Keratinocyte (primary cell): ENCODE measurements around the gene CCDC85B. TPM values are rescaled to one million over a fixed set of nuclear protein-coding genes. Genes with fewer than 3 reads are reported as not detected.

Experiments used
- DNase-seq: peaks from one replicate; pipeline ENCODE4 v3.0.0-alpha.2; 2011; ENCODE audit warnings: low read depth, missing footprints, low spot score
- FAIRE-seq: peaks from 2 replicates; lab custom pipeline; 2011; peaks lifted over from hg19 to GRCh38; lab: Jason Lieb, UNC
- H2AFZ ChIP-seq: 2 replicates; pipeline ENCODE4 v1.6.0; 2012; ENCODE audit warnings: low read length, control low read depth, inconsistent platforms; ENCODE audit not compliant: control insufficient read depth
- H3K27ac ChIP-seq: 2 replicates; pipeline ENCODE4 v1.5.1; 2011; ENCODE audit warnings: low read length; ENCODE audit not compliant: control insufficient read depth, insufficient read depth
- H3K27me3 ChIP-seq: 3 replicates; pipeline ENCODE4 v1.6.0; 2011; ENCODE audit warnings: low read length; ENCODE audit not compliant: control insufficient read depth, insufficient read depth; ENCODE audit errors: extremely low read depth
- H3K36me3 ChIP-seq, 2 experiments: 2 replicates in 1 of 2; 3 replicates in 1 of 2; pipeline ENCODE4 v1.5.1; 2011; ENCODE audit warnings: low read length in 2 of 2, mild to moderate bottlenecking in 1 of 2; ENCODE audit not compliant: control insufficient read depth in 2 of 2, insufficient read depth in 2 of 2; ENCODE audit errors: extremely low read depth in 1 of 2
- H3K4me1 ChIP-seq: 3 replicates; pipeline ENCODE4 v1.5.1; 2011; ENCODE audit warnings: low read length; ENCODE audit not compliant: control insufficient read depth, insufficient read depth; ENCODE audit errors: extremely low read depth
- H3K4me2 ChIP-seq: 3 replicates; pipeline ENCODE4 v1.6.0; 2011; ENCODE audit warnings: low read depth, low read length; ENCODE audit not compliant: control insufficient read depth, insufficient read depth; ENCODE audit errors: extremely low read depth
- H3K4me3 ChIP-seq, 3 experiments: fragments of 200-600 bp in 1 of 3; sonication (generic) in 1 of 3; 2 replicates in 2 of 3; 3 replicates in 1 of 3; pipeline ENCODE4 v1.5.1; 2011 to 2016; ENCODE audit warnings: low read length in 3 of 3, mild to moderate bottlenecking in 3 of 3, control low read depth in 2 of 3, inconsistent platforms in 1 of 3, low read depth in 1 of 3, mixed read lengths in 1 of 3, mixed run types in 1 of 3, moderate library complexity in 1 of 3; ENCODE audit not compliant: control insufficient read depth in 2 of 3, insufficient read depth in 2 of 3; ENCODE audit errors: extremely low read depth in 1 of 3
- H3K79me2 ChIP-seq: 2 replicates; pipeline ENCODE4 v1.6.0; 2012; ENCODE audit warnings: low read length; ENCODE audit not compliant: control insufficient read depth, insufficient read depth
- H3K9ac ChIP-seq: 3 replicates; pipeline ENCODE4 v1.6.0; 2011; ENCODE audit warnings: low read length; ENCODE audit not compliant: control insufficient read depth, insufficient read depth; ENCODE audit errors: extremely low read depth
- H3K9me1 ChIP-seq: 3 replicates; pipeline ENCODE4 v1.6.0; 2011; ENCODE audit warnings: low read length; ENCODE audit not compliant: control insufficient read depth, insufficient read depth; ENCODE audit errors: extremely low read depth
- H3K9me3 ChIP-seq: 2 replicates; pipeline ENCODE4 v1.5.1; 2012; ENCODE audit warnings: low read depth, low read length; ENCODE audit not compliant: control insufficient read depth
- H4K20me1 ChIP-seq: 3 replicates; pipeline ENCODE4 v1.6.0; 2011; ENCODE audit warnings: low read length; ENCODE audit not compliant: control insufficient read depth, insufficient read depth; ENCODE audit errors: extremely low read depth
- CTCF ChIP-seq, 3 experiments: IDR thresholded peaks in 1 of 3; conservative IDR thresholded peaks in 1 of 3; optimal IDR thresholded peaks in 1 of 3; 2 replicates in 2 of 3; 3 replicates in 1 of 3; pipeline versions ENCODE3 to v1.5.1; 2011; ENCODE audit warnings: low read length in 3 of 3, mild to moderate bottlenecking in 3 of 3, moderate library complexity in 2 of 3, control low read depth in 1 of 3, inconsistent platforms in 1 of 3; ENCODE audit not compliant: insufficient read depth in 2 of 3; ENCODE audit errors: extremely low read depth in 1 of 3
- EZH2 ChIP-seq: IDR thresholded peaks from one replicate; pipeline ENCODE4 v1.6.1; 2012; ENCODE audit warnings: inconsistent platforms, mild to moderate bottlenecking, low read length, moderate library complexity
- dilution Hi-C: fragments of 300-500 bp; cut with MboI; formaldehyde crosslinking; loops from one replicate; pipeline ENCODE4 v1.7.0; 2020; ENCODE audit warnings: low sequenced_read_pairs; ENCODE audit not compliant: extremely low pct_ligation_motif_present
- polyA plus RNA-seq, 5 experiments: library from polyadenylated mRNA; depleted of rRNA in 3 of 5; stranded (reverse) in 3 of 5; stranded (forward) in 1 of 5; unstranded in 1 of 5; fragments of >200 nt; gene quantifications; 1 replicate in 1 of 5; 2 replicates in 3 of 5; 3 replicates in 1 of 5; pipeline versions ENCODE4 v1.2.1 to v1.2.3, GENCODE V29; 2011 to 2012; ENCODE audit warnings: missing spikeins in 2 of 5, low read depth in 1 of 5, low replicate concordance in 1 of 5

Gene CCDC85B
- polyA plus RNA-seq, 1 donor (not counting 4 experiments of a cell fraction or from before 2014, with no cell fraction given) = 4.1 TPM

- H2AFZ ChIP-seq = no peak overlapping the region
- H3K4me1 ChIP-seq = peaks cover 13% of the 10 kb centered on the region
- no peak overlapping the region for H3K4me3 ChIP-seq
- H4K20me1 ChIP-seq = no peaks in the 10 kb centered on the region
- H3K4me2 ChIP-seq = no peak overlapping the region
- H3K79me2 ChIP-seq = peaks cover 17% of the 10 kb centered on the region
- no peak overlapping the region for H3K9ac ChIP-seq
- no peaks in the 10 kb centered on the region for H3K9me3 ChIP-seq
- no peaks in the 10 kb centered on the region for H3K9me1 ChIP-seq
- no peak for FAIRE-seq
- H3K27me3 ChIP-seq = no peaks in the 10 kb centered on the region
- peaks cover 31 to 46% of the 10 kb centered on the region in 2 experiments for H3K36me3 ChIP-seq
- TF ChIP-seq CTCF (optimal IDR thresholded peaks at IDR 0.05 in 1 of 3, IDR thresholded peaks at IDR 0.05 in 1 of 3, conservative IDR thresholded peaks at IDR 0.05 in 1 of 3; ENCODE audit: extremely low read depth in 1 of 3, insufficient read depth in 2 of 3, low read length in 3 of 3) (no peak), EZH2 (no peak)
- H3K27ac ChIP-seq = no peak overlapping the region
- dilution Hi-C loops = no loop called here
- no peak for DNase-seq
Observed at GRCh38 chr11:65883786-65884715, 6.4 kb upstream of the CCDC85B start.

- Histone ChIP-seq H3K9me1 (no peaks in the 10 kb centered on the region), H3K4me3 (no peak overlapping the region), H3K9me3 (no peaks in the 10 kb centered on the region), H3K4me2 (no peak overlapping the region), H3K4me1 (peaks cover 18% of the 10 kb centered on the region), H3K9ac (no peak overlapping the region), H2AFZ (no peak overlapping the region), H3K27me3 (no peaks in the 10 kb centered on the region), H3K36me3 (peaks cover 31 to 46% of the 10 kb centered on the region in 2 experiments), H3K79me2 (peaks cover 17% of the 10 kb centered on the region), H4K20me1 (no peaks in the 10 kb centered on the region), H3K27ac (no peak overlapping the region)
- dilution Hi-C loops = no loop called here
- no peak for DNase-seq
- FAIRE-seq = no peak
- peak; percentile 99 to 100 (median 99) for TF ChIP-seq CTCF (optimal IDR thresholded peaks at IDR 0.05 in 1 of 3, IDR thresholded peaks at IDR 0.05 in 1 of 3, conservative IDR thresholded peaks at IDR 0.05 in 1 of 3; ENCODE audit: extremely low read depth in 1 of 3, insufficient read depth in 2 of 3, low read length in 3 of 3)
- TF ChIP-seq EZH2 = no peak
Observed at GRCh38 chr11:65884716-65885092, 5.8 kb upstream of the CCDC85B start.
